IMR-90 (cell line): ENCODE measurements around the gene ANO2.

Experiments
- CEBPB ChIP-seq: IDR thresholded peaks from 2 replicates; pipeline ENCODE4 v1.6.1; 2012; ENCODE audit warnings: low read depth, low read length, improper control_type of control experiment
- CHD1 ChIP-seq: IDR thresholded peaks from 2 replicates; pipeline ENCODE4 v1.6.1; 2012; ENCODE audit warnings: low read depth, low read length, improper control_type of control experiment
- CTCF ChIP-seq: conservative IDR thresholded peaks from 2 replicates; pipeline ENCODE4 v1.5.1; 2012; ENCODE audit warnings: mild to moderate bottlenecking, low read depth, low read length, improper control_type of control experiment
- ELK1 ChIP-seq: fragments of 150-350 bp; IDR thresholded peaks from 2 replicates; pipeline ENCODE4 v1.6.1; 2016; ENCODE audit warnings: low read depth, mild to moderate bottlenecking, low read length, moderate library complexity, borderline replicate concordance
- FOS ChIP-seq: fragments of 150-350 bp; IDR thresholded peaks from 2 replicates; pipeline ENCODE4 v1.6.1; 2016; ENCODE audit warnings: low read depth, low read length
- MAZ ChIP-seq: IDR thresholded peaks from 2 replicates; pipeline ENCODE4 v1.6.1; 2012; ENCODE audit warnings: low read depth, mild to moderate bottlenecking, low read length, improper control_type of control experiment, moderate library complexity, borderline replicate concordance
- MXI1 ChIP-seq: IDR thresholded peaks from 2 replicates; pipeline ENCODE4 v1.6.1; 2012; ENCODE audit warnings: low read depth, mild to moderate bottlenecking, low read length, moderate library complexity, borderline replicate concordance
- POLR2A ChIP-seq: IDR thresholded peaks from 2 replicates; pipeline ENCODE4 v1.6.1; 2012; ENCODE audit warnings: mild to moderate bottlenecking, low read depth, low read length
- RFX5 ChIP-seq: IDR thresholded peaks from 2 replicates; pipeline ENCODE4 v1.8.0; 2012; ENCODE audit warnings: low read depth, mild to moderate bottlenecking, low read length, moderate library complexity
- SMC3 ChIP-seq: fragments of 150-350 bp; IDR thresholded peaks from 2 replicates; pipeline ENCODE4 v1.6.1; 2016; ENCODE audit warnings: low read depth, mild to moderate bottlenecking, antibody characterized with exemption, low read length, moderate library complexity
- USF2 ChIP-seq: fragments of 150-350 bp; IDR thresholded peaks from 2 replicates; pipeline ENCODE4 v1.6.1; 2017; ENCODE audit warnings: mild to moderate bottlenecking, antibody characterized with exemption, low read length, low read depth

GRCh38 chr12:5884866-5885265, 60.2 kb downstream of the ANO2 start:
- TF ChIP-seq MAZ, result no peak
- no peak for TF ChIP-seq CTCF
- no peak for TF ChIP-seq POLR2A
- TF ChIP-seq CHD1, result no peak
- TF ChIP-seq RFX5, result no peak
- TF ChIP-seq ELK1, result no peak
- TF ChIP-seq FOS, result no peak
- TF ChIP-seq USF2, result no peak
- TF ChIP-seq CEBPB, result no peak
- TF ChIP-seq MXI1, result no peak
- TF ChIP-seq SMC3, result no peak
